ENCODE results near the gene ARG1.

The ARG1 gene

GRCh38 chr6:131586543-131586942 lies 13.5 kb downstream of the ARG1 start:
- DNase-seq (ENCODE audit: low spot score) = no peak

DNA sequence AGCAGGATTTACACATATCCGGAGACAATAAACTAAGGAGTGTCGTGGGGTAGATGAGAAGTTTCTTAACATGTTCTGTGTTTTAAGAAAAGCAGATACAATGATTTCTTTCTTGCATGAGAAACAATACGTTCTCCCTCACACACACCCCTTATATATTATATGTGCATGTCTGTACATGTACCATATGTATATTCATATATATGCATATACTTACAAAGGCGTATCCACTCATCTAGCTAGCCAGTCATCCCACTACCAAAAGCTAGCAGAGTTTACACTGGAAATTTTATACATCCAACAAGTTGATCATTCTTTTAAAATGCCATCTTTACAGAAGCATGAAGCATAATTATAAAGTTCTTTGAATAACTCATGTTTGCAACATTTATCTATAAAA lies 14.9 kb downstream of the ARG1 start:
- DNase-seq (ENCODE audit: low spot score) = no peak

DNA sequence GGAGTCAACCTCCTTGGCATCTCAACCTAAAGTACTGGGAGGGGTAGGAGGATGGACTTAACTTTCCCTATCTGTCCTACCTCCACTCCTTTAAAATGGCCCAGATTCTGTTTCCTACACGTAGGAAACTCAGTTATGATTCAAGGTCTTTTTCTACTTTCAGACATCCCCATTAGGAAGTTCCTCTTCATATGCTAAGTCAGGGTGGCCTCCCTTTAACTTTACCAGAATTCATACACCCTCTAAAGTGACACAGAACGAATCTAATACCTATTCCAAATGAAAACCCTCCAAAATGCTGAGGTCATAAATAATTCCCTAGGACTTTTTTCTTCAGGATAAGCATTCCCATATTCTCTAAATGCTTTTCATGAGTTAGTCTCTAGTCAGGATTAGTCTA lies 15.6 kb downstream of the ARG1 start:
- DNase-seq (ENCODE audit: low spot score) = no peak

DNA sequence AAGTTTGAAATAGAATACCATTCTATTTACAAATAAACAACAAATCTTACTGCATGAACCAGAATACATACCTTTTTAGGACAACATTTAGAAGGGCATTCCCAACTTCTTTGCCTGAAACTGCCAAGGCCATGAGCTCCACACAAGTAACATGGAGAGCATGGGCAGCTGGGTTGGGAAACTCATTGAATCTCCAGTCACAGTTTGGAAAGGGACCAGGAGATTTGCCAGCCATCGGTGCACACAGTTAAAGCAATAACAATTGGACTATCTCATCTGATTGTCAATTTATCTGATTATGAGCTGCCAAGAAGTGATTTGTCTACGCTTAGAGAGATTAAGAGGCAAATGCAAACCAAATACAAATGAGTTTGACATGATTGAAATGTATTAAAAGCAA lies 19.9 kb downstream of the ARG1 start:
- no peak for DNase-seq (ENCODE audit: low spot score)

DNA sequence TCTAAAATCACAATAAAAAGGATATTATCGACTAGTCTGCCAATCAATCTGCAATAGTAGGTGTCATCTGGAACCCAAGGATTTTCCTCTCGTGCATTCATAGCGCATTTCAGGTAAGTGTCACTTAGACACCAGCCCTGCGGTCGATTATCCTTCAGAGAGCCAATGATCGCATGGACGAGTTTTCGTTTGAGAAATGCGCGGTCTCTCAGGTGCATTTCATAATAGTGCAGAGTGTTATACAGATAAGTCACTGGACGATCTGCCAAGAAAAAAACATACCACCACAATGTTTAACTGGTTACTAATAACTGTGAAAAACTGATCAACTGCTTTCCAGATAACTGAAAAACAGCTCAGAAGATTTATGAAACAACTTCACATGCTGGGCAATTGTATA lies 21.0 kb downstream of the ARG1 start:
- no peak for DNase-seq (ENCODE audit: low spot score)

- peak; percentile 11 for DNase-seq (ENCODE audit: low spot score)
These were observed 24.4 kb downstream of the ARG1 start for GRCh38 chr6:131597446-131597845.

- no peak for DNase-seq (ENCODE audit: low spot score)
These were observed 27.7 kb downstream of the ARG1 start for GRCh38 chr6:131600716-131601115.

GRCh38 chr6:131602781-131603312 lies 29.8 kb downstream of the ARG1 start:
- DNase-seq (ENCODE audit: low spot score) = peak; percentile 72

GRCh38 chr6:131613296-131613925 lies 40.4 kb downstream of the ARG1 start:
- no peak for DNase-seq (ENCODE audit: low spot score)

GRCh38 chr6:131615275-131615674 lies 42.2 kb downstream of the ARG1 start:
- DNase-seq (ENCODE audit: low spot score) = no peak

- peak; percentile 96 for DNase-seq (ENCODE audit: low spot score)
These were observed 55.0 kb downstream of the ARG1 start, which contains the start of gene MED23 for GRCh38 chr6:131627724-131628682. Gene MED23, minus strand, starts transcription at chr6:131628242. Its CDS starts 193 bp downstream, at chr6:131628049.

DNA sequence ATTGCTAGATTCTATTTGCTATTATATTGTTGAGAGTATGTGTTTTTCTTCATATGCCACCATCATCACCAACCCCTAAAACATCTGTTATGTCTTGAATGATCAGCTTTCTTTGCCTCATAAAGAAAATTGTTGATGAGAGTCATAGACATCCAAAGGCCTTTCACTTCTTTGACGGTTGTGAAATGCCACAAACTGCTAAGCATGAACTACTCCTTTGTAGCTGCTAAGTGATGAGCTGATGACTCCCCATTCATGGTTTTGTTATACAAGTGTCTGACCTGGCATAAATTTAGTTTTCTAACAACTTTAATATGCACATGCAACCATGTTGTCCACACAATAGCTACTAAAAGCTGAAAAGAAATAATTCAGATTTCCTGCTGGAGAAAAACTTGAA lies 55.7 kb downstream of the ARG1 start:
- no peak for DNase-seq (ENCODE audit: low spot score)

DNA sequence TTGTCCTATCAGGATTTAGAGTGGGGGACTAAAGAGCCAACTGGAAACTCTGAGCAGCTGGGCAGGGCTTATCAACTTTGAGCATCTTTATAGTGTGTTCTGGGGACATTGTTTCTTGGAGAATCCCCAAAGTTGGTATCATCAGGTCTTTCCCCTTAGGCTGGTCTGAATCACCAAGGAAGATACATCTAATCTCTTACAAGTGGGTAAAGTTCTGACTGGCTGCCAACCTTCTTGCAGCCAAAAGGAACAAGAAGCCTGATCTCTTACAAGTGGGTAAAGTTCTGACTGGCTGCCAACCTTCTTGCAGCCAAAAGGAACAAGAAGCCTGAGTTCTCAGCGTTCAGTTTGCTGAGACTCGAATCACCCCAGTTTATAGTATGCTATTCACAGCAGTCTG lies 56.6 kb downstream of the ARG1 start:
- no peak for DNase-seq (ENCODE audit: low spot score)

DNA sequence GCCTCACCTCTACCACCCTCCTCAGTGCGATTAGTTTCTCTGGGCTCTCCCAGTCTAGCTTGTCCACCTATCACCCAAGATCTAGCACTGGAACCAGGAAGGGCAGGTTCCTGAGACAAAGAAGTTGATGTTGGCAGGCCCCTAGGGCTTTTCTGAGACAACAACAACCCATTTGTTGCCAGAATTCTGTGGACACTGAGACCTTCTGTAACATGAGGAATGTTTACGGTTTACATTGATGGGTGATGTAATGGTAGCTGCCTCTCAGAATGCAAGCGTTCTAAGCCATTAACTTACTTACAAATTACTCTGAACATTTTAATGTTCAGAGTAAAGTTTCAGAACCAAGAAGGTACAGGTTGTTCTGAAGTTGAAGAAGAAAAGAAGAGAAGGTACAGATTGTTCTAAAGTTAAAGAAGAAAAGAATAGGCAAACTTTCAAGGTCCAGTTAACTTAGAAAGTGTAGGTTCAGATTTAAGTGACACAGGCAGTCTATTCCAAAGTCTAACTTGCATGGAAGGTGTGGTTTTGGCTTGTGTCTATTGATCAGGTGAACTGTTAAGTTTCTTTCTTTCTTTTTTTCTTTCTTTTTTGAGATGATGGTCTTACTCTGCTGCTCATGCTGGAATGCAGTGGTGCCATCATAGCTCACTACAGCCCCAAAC lies 58.7 kb downstream of the ARG1 start:
- no peak for DNase-seq (ENCODE audit: low spot score)
